ENCODE results near the gene MDFI.

The MDFI gene

DNA sequence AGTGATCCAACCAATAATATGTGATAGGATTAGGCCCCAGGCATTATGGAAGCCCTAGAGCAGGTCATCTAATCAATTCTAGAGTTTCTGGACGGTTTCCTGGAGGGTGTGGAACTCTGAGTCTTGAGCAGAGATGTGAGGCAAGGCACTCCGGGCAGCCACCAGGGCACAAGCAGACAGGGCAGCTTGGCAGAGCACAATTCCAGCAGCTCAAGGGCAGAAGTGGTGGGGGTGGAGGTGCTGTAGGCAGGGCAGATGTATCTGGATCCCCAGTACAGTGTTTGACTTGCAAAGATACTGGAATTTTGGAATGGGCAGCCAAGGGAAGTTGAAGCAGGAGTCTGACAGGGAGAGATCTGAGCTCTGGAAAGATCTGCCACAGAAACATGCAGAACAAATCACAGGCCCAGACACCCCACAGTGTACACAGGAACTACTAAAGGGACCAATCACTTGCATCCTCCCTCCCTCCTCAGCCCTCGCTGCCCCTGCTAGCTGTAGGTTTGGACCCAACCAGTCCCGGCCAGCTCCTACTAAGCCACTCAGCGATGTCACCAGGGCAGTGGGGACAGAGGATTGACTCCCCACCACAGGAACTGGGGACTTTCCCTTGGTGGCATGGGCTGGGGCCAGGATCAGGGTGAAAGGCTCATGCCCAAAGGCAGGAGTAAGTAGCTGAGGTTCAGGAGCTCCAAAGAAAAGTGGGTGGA lies 50.1 kb downstream of the MDFI start:
- DNase-seq (ENCODE audit: low spot score) = no peak

DNA sequence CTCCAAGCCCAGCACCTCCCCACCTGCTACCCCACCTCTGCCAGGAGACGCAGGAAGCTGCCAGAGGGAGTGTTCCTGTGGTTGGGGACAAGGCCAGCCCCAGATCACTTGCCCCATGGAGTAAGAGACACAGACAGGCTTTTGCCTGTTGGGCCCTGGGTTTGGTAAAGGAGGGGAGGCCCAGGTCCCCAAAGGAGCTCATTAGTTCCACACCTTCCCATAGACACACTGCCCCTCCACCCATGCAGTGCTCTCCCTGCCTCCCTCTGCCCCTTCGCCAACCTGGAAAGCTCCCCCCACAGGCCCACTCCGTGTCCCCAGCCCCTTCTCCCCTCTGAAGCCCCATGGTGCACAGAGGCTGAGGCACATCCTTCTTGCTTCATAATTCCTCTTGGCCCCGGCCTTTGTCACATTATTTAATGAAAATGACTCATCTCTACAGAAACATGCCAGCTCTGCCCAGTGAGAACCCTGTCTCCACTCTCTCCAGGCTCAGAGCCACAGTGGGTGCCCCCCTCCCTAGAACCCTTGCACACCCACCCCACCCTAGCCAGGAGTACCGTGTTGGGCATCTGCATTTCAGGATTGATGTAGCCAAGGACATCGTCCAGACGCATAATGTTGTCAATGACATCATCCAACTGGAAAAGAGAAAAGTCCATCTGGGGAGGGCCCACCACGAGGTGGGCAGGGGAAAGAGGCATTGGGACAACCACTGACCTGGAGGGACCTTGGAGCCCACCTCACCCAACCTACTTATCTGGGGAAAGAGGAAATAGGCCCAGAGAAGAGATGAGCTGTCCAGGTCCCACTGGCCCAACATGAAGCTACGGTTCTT lies 51.1 kb downstream of the MDFI start:
- no peak for DNase-seq (ENCODE audit: low spot score)

DNA sequence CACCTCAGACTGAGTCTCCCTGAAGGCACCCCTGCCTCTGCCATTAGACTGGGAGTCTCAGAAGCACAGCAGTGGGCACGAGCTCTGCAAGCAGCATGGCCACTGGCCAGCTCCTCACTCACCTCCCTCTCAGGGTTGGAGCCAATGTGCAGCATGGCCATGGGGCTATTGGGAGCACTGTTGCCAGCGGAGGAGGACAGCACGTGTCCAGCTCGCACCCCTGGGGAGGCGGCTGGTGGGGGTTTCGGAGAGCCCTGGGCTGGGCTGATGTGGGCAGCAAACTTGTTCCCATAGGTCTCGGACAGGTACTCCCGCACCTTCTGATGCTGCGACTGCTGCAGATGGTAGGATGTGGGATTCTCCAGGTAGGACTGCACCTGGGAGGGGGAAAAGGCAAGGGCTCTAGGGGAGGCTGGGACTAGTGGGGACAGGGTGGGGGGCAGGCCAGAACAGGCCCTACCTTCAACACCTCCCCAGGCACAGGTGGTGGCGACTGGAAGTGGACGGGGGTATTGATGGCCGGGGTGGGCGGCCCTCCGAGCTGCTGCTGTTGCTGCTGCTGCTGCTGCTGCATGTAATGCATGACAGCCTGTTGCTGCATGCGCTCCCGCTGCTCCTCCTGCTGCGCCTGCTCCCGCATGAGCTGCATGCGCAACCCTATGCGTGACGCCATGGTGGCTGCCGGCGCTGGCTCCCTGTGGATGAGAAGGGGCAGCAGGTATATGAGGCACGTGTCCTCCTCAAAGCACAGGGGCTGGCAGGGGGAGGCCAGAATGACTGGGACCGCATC lies 52.5 kb downstream of the MDFI start:
- no peak for DNase-seq (ENCODE audit: low spot score)

DNA sequence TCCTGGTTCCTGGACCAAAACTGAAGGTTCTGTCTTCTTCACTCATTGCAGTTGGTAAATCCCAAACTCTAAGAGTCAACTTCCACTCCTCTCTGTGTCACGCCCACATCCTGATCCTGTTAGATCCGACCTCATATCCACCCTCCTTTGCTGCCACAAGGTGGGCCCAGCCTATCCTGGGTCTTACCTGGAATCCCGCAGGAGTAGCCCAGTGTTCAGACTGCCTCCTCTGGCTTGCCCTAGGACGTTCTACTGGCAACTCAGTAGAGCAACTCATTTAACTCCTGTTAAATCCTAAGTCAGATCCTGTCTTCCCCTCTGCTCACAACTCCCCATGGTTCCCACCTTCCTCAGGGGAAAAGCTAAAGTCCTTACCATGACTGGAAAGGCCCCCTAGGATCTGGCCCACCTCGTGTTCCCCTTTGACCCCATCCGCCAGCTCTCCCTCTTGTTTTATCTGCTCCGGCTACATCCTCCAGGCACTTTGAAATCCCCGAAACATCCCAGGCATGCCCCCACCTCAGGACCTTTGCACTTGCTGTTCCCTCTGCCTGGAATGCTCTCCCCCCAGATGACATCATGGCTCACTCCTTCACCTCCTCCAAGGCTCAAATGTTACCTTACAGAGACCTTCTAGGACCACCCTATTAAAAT lies 53.3 kb downstream of the MDFI start:
- no peak for DNase-seq (ENCODE audit: low spot score)

DNA sequence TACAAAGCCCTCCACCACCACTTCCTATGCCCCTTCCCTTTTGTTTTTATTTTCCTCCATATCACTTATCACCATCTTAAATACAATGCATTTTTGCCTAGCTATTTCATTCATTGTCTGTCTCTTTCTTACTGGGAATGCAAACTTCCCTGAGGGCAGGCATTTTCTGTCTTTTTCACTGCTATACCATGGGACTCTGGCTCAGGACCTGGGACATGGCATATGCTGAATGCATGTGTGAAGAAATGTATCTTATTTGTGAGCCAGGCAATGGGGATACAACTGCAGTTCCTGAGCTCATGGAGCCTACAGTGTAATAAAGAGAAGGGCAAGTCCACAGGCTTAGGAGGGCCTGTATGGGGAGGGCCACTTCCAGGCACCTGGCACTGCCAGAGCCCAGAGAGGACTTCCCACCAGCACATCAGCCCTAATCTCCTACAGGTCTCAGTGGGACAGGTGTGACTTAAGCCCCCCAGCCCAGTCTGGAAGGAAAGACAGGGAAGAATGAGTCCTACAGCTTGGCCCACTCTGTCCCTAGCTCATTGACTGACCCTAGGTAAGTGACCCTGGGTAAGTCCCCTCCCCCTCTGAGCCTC lies 53.9 kb downstream of the MDFI start:
- DNase-seq (ENCODE audit: low spot score) = no peak

DNA sequence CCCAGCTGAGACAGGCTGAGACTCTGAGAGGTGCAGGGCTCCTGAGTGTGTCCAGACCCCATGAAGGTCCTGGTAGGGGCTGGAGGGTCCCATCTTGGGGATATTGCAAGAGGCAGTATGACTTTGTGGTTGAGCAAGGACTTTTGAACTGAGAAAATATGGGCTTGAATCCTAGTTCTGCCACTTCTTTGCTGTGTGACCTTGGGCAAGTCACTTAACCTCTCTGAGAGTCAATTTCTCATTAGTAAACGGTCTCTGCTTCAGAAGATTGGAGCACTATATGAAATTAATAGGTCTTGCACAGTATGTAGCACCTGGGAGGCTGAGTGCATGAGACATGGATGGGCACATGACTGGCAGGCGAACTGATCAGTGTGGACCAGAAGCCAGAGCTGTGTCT lies 54.5 kb downstream of the MDFI start:
- no peak for DNase-seq (ENCODE audit: low spot score)

DNA sequence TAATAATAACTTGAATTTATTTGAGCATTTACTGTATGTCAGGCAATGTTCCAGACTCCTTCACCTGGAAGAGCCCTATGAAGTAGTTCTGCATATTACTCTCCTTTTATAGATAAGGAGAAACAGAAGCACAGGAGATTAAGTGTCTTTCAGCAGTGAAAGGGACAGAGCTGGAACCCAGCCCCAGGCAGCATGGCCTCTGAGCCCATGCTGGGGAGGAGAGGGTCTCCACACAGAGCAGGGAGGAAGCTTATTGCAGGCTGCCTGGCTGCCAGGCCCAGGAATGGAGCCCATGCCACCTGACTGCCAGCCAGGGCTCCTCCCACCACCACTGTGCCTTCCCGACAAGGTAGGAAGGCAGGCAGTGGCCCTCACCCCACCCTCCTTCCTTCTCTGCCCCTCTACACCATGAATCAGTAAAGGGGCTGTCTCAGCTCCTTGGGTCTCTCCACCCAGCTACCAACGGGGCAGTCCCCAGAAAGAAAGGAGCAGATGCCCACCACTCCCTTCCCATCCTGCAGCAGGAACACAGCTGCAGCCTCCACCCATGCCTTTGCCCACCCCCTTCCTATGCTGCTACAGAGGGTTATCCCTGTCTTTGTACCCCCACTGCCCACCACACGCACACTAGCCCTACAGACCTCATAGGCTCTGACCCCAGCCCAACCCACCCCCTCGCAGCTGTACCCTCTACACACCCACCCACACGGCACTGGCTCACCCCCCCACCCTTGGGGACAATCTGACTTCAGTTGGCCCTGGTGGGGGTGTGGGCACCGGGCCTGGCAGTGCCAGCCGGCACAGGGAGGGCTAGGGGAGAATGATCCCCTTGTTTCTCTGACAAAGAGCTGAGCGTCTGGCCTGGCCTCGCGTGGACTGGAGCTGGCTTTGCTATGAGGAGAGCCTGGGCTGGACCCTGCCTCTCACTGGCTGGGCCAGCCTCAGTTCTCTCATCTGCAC lies 55.3 kb downstream of the MDFI start:
- no peak for DNase-seq (ENCODE audit: low spot score)

DNA sequence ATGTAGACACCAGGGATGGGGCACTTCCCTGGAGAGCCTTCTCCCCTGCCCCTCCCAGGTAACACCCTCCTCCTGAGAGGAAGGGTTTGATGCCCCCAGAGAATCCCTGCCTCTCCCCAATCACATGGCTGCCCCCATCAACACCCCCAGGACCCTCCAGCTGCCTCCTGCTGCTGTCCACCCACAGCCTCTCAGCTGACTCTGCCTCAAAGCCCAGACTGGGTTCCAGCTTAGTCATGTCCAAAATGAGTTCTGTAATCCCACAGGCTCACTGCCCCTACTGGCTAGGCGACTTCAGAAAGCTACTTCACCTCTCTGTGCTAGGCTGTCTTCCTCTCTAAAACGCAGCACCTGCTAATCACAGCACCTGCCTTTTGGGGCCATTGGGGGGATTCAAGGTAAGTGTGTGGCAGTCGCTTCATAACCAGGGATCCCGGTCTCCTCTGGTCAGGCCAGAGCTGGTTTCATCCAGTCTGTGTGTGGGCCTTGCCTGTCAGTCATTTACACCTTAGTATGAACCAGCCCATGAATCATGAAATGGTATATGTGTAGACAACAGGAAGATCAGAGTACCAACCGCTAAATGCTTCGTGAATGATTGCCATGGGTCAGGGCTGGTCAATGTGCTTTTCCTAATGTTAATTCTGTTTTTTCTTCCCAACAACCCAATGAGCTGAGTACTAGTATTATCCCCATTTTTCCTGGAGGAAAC lies 56.7 kb downstream of the MDFI start:
- no peak for DNase-seq (ENCODE audit: low spot score)

DNA sequence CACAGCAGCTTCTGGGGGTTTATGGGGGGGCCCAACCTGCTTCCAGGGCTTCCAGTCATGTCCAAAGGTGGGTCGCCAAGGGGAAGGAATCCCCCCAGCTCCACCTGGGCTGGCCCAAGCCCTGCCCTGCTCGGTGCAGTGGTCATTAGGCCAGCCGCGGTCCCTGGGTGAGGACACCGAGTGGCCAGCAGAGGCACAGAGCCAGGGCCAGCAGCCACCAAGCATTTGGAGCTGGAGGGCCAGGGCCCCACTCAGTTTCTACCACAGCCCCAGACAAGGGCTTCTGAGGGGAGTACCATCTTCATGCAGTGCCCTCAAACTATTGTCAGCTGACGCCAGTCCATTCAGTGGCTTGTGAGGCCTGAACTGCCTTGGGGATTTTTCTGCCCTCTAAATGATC lies 57.6 kb downstream of the MDFI start:
- no peak for DNase-seq (ENCODE audit: low spot score)

DNA sequence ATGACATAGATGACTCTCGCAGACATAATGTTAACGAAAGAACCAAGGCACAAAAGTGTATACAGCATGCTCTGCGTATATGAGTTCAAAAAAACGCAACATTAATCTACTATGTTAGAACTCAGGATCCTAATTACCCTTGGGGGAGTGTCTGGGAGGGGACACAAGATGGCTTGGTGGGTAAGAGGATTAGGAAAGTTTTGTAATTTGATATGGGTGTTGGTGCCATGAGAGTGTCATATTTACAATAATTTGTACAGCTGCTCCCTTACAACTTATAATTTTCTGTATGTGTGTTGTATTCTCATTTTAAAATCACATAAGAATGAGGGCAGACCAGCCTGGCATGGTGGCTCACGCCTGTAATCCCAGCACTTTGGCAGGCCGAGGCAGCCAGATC lies 58.5 kb downstream of the MDFI start:
- DNase-seq (ENCODE audit: low spot score) = no peak

DNA sequence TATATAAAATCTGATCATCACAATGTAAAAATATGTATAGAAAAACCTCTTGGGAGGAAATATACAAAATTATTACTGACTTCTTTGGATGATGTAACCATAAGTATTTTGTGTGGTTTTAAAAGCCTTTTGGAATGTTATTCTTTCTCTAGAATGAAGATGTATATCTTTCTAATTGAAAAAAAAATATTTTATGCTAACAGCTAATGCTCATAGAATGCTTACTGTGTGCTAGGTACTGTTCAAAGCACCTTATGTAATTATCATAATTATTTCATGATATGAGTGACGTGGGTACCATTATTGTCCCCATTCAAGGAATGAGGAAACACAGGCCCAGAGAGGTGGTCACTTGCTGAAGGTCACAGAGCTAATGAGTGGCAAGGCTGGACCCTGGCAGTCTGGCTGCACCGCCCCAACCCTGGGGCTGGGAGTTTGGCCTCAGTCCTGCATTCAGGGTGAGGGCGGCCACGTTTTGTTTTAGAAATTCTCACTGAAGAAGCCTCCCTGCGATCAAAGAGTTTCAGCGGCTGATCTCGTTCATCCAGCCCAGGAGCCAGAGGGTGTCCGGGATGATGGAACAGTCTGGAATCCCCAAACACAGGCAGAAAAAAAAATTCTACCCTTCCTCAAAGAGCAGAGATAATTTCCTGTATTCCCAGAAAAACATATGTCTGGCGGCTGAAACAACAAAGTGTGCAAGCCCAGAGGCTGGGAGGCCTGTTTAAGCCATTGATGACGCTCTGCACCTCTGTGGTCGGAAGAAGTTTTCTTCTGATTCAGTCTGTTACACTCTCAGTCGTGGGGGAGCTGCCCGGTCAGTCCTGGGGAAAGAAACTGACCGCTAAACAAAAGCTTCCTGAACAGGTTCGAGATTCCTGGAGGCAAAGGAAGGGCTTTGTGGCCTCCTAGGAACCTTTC lies 59.9 kb downstream of the MDFI start:
- no peak for DNase-seq (ENCODE audit: low spot score)

DNA sequence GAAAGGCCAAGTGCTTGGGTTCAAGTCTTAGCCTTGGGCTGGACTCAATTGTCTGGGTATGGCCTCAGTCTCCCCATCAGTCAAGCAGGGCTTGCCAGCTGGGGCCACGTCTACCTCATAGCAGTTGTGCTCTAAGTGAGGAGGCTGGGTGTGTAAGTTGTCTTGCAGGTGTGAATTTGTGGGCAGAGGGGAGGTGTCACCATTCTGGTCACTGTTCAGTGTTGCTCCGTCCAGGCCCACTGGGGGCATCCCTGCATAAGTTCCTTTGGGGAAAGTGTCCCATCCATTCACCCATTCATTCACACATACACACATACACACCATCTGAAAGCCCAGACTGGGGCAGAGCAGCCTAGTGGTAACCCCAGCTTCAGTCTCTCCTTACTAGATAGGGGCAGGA lies 60.8 kb downstream of the MDFI start:
- DNase-seq (ENCODE audit: low spot score) = no peak

DNA sequence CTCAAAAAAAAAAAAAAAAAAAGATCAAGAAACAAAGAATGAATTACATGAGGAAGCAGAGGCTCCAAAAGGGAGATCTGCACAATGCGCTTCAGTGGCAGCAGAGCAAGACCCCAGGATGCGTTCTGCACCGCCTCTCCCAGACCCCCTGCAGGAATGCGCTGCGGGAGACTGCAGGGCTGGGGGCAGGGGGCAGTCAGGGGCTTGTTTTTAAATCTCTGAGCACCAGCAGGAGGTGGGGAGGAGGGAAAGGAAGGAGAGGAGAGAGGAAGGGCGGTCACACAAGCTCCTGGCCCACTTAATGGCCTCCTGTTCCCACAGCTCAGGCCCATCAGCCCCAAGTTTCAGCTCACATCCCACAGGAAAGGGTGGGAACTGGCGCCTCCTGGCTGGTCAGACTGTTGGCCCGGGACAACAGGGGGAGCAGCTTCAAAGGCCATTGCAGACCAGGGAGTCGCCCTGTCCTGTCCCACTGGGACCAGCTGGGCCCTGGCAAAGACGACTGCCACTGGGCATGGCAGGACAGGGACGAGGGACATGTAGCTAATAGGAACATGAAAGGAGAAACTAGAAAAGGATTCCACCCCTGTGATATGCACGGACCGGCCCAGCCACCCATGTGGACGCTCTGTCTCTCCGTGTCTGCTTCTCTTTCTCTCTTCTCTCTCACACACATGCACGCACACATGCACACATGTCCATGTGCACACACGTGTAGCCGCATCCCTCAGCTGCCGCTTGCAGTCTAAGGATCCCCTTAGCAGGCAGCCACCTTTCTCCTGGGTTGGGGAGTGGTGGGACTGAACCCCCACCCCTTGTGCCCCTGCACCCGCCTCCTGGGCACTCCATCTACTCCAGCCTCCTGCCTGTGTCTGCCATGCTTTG lies 62.4 kb downstream of the MDFI start:
- DNase-seq (ENCODE audit: low spot score) = no peak

DNA sequence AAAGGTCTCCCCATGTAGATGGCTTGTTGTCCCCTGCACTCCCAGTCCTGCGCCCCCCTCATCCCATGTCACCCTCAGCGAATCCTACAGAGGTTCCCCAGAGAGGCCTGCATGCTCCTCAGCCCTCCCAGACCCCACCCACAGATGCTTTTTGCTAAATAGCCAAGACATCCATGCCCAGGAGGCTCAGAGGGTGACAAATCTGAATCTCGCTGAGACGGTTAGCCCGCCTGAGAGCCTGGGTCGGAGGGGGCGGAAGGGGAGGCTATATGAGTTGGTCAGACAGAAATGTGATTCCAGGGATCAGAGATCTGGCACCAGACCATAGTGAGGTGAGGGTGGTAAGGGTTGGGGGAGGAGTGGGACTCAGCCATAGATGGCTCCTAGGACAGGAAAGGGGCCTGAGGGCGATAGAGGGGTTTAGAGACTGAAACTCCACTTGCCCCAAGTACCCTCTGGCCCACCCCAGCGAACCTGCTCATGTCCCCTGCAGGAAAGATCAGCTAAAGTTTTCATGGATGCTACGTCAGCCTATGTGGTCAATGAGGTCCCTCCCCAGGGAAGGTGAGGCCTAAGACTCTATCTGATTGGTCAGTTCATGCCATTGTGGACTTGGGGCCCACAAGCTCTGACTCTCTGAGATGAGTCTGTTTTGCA lies 63.9 kb downstream of the MDFI start:
- no peak for DNase-seq (ENCODE audit: low spot score)

DNA sequence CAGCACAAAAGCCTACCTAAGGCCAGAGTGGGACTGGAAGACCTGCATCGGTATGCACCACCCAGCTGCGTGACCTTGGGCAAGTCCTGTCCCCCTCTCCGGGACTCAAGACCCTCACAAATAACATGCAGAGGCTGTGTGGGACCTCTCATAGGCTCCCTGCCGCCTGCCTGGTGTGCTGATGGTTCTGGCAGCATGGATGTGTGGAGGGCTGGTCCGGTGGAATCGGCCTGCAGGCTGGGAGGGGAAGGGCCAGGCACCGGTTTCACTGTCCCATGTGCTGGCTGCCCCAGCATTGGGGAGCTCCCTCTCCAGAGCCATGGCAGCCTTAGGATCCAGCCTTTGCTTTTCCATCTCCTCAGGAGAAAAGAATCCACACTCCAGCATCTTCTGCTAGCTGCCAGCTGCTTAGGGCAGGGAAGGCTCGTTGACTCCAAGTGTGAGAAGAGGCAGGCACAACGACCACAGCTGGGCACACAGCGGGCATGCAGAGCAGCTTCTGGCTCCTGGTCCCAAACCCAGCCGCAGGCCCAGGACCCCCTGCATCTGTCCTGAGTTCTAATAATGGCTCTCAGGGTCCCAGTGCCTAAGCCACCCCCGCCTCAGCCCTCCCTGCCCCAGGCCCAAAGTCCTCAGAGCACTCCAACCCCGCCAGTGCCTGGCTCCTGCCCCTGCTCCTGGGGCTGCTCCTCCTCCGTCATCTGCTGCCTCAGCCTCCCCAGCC lies 64.7 kb downstream of the MDFI start:
- DNase-seq (ENCODE audit: low spot score) = no peak

Measured in CD4-positive, alpha-beta T cell treated with Interleukin-2 at 100 ng/mL for 4 hours (primary cell).